Heart left ventricle (tissue), 16 donors: ENCODE measurements around the gene DNAJB13. TPM values are rescaled to one million over a fixed set of nuclear protein-coding genes. Genes with fewer than 3 reads are reported as not detected.

ENCODE experiments used
- ATAC-seq, 4 donors: fragments of 200-7000 bp; cut with Tn5 transposase; one replicate each; pipeline ENCODE4 v1.9.1; 2020 to 2022; ENCODE audit warnings: moderate library complexity in 4 of 4, mild to moderate bottlenecking in 3 of 4, moderate number of reproducible peaks in 1 of 4
- DNase-seq, 5 donors: peaks; one replicate each; pipeline ENCODE4 v3.0.0-alpha.2; 2020
- H3K27ac ChIP-seq, 12 donors: fragments of 200-600 bp; sonication (generic) in 4 of 12; one replicate each; pipeline versions ENCODE4 v1.5.0 to v1.8.0; 2016 to 2022; ENCODE audit warnings: mild to moderate bottlenecking in 2 of 12
- H3K27me3 ChIP-seq, 9 donors: fragments of 200-600 bp; sonication (generic) in 2 of 9; one replicate each; pipeline versions ENCODE4 v1.5.1 to v1.8.0; 2016 to 2022; ENCODE audit warnings: mild to moderate bottlenecking in 3 of 9
- H3K36me3 ChIP-seq, 9 donors: fragments of 200-600 bp; sonication (generic) in 2 of 9; one replicate each; pipeline versions ENCODE4 v1.5.0 to v1.8.0; 2018 to 2022; ENCODE audit warnings: mild to moderate bottlenecking in 2 of 9
- H3K4me1 ChIP-seq, 12 donors: fragments of 200-600 bp; sonication (generic) in 4 of 12; one replicate each; pipeline versions ENCODE4 v1.5.0 to v1.8.0; 2016 to 2022; ENCODE audit warnings: mild to moderate bottlenecking in 3 of 12
- H3K4me3 ChIP-seq, 12 donors: fragments of 200-600 bp; sonication (generic) in 4 of 12; one replicate each; pipeline versions ENCODE4 v1.5.0 to v1.8.0; 2017 to 2022; ENCODE audit warnings: mild to moderate bottlenecking in 9 of 12, moderate library complexity in 4 of 12
- H3K9me3 ChIP-seq, 12 donors: fragments of 200-600 bp; sonication (generic) in 4 of 12; one replicate each; pipeline versions ENCODE4 v1.5.0 to v1.8.0; 2016 to 2022; ENCODE audit warnings: mild to moderate bottlenecking in 1 of 12
- CTCF ChIP-seq, 12 donors: fragments of 200-600 bp; sonication (generic) in 4 of 12; IDR thresholded peaks; one replicate each; pipeline versions ENCODE4 v1.5.0 to v1.8.0; 2018 to 2022; ENCODE audit warnings: antibody characterized with exemption in 12 of 12, mild to moderate bottlenecking in 5 of 12
- POLR2A ChIP-seq, 2 donors: fragments of 450-650 bp; IDR thresholded peaks; one replicate each; pipeline ENCODE4 v1.6.1; 2017; ENCODE audit warnings: antibody characterized with exemption in 2 of 2, mild to moderate bottlenecking in 2 of 2, moderate library complexity in 2 of 2
- WGBS, 4 donors: extraction: QIAGEN DNeasy Blood & Tissue Kit in 2 of 4; methylation state at CpG; one replicate each; pipeline versions ENCODE4 v1.1.5 to v1.1.7; 2013 to 2018; 5-methylcytosine and 5-hydroxymethylcytosine counted together
- intact Hi-C, 10 donors: fragments of 100-400 bp; cut with DNase I; formaldehyde crosslinking; loops; one replicate each; pipeline versions ENCODE4 v1.11.1 to v1.14.2; 2022
- polyA plus RNA-seq, 2 donors: library from polyadenylated mRNA; stranded (reverse); fragments of 200-250 nt; gene quantifications; one replicate each; pipeline ENCODE4 v1.2.3, GENCODE V29; 2013
- total RNA-seq, 9 donors: library from RNA; depleted of rRNA in 2 of 9; stranded (reverse); fragments of >200 nt in 2 of 9; fragmentation: NEBNext Ultra II Directional in 3 of 9; extraction: Animal tissue kit (Norgen Biotek cat#: 25700) in 3 of 9; gene quantifications; one replicate each; pipeline versions ENCODE4 v1.1.0 to v1.2.4, GENCODE V29; 2016 to 2023
- donor health status: ischemic (EF 13 %, LVEDD 7.1; RV severe dilation, severe dysfunction).
- donor health status: healthy with polysubstance abuse.
- donor health status: DM: no; HTN: yes; CAD: no.
- donor health status: DM: no; HTN: no; CAD: no.
- donor health status: ischemic (EF 25% LVEDD 6.9; RV normal size, moderate dysfunction).
- donor health status: ischemic (EF 25% LVEDD 5.7; RV mildly dilated, moderate dysfunction).
- donor health status: healthy.
- donor health status: DM: yes; HTN: yes; CAD: no.
- donor health status: ischemic (EF 35%, LVEDD 5.7; RV mildly dilated, moderate dysfunction).
- donor health status: nonischemic (EF 11% LVEDD 7.7; RV severe dilation, severe dysfunction).
- donor health status: DM: yes; HTN: yes; CAD: no.
- donor health status: PGD.
- donor health status: ischemic (EF 29% LVEDD 5.4; RV normal size, mild dysfunction).
- donor health status: nonischemic (EF 23%, LVEDD 6.1; RV moderate dilation, normal function).

DNAJB13 gene
- total and polyA plus RNA-seq, 11 donors: 0.14 TPM; not detected in 10

- Histone ChIP-seq H3K27me3 (no peaks in the 10 kb centered on the region), H3K4me1 (peaks cover 0 to 14% (median 0%) of the 10 kb centered on the region in 12 donors), H3K9me3 (no peaks in the 10 kb centered on the region), H3K4me3 (no peak overlapping the region), H3K27ac (no peak overlapping the region), H3K36me3 (peaks cover 0 to 31% (median 18%) of the 10 kb centered on the region in 9 donors)
- ATAC-seq (no peak), DNase-seq (no peak)
- no peak for TF ChIP-seq CTCF (IDR thresholded peaks at IDR 0.05)
- no peak for TF ChIP-seq POLR2A (IDR thresholded peaks at IDR 0.05)
- intact Hi-C loops: no loop called here
- WGBS, 4 donors: 86 to 93% (median 89%) methylated on average over 8 of the region's 8 CpGs
Observed at GRCh38 chr11:73999581-74000306, 48.9 kb downstream of the DNAJB13 start.

GRCh38 chr11:74000307-74001133 is 49.7 kb downstream of the DNAJB13 start:
- ATAC-seq (no peak), DNase-seq (no peak)
- Histone ChIP-seq H3K9me3 (no peaks in the 10 kb centered on the region), H3K4me3 (no peak overlapping the region), H3K27me3 (no peaks in the 10 kb centered on the region), H3K4me1 (peaks cover 0 to 8% (median 0%) of the 10 kb centered on the region in 12 donors), H3K27ac (no peak overlapping the region), H3K36me3 (peaks cover 0 to 31% (median 21%) of the 10 kb centered on the region in 9 donors)
- intact Hi-C loops: no loop called here
- TF ChIP-seq CTCF (IDR thresholded peaks at IDR 0.05): no peak
- no peak for TF ChIP-seq POLR2A (IDR thresholded peaks at IDR 0.05)
- WGBS, 4 donors: 84 to 91% (median 90%) methylated on average over 14 of the region's 14 CpGs

- ATAC-seq (no peak), DNase-seq (no peak)
- no peak for TF ChIP-seq CTCF (IDR thresholded peaks at IDR 0.05)
- no peak for TF ChIP-seq POLR2A (IDR thresholded peaks at IDR 0.05)
- Histone ChIP-seq H3K4me3 (no peak overlapping the region), H3K9me3 (no peaks in the 10 kb centered on the region), H3K36me3 (peaks cover 0 to 31% (median 21%) of the 10 kb centered on the region in 9 donors), H3K27me3 (no peaks in the 10 kb centered on the region), H3K4me1 (peaks cover 0 to 6% (median 0%) of the 10 kb centered on the region in 12 donors), H3K27ac (no peak overlapping the region)
- 80 to 90% (median 85%) methylated on average over 6 to 7 of the region's 7 CpGs for WGBS, 4 donors
- intact Hi-C loops: no loop called here
Observed at GRCh38 chr11:74001822-74002286, 51.0 kb downstream of the DNAJB13 start.

DNA sequence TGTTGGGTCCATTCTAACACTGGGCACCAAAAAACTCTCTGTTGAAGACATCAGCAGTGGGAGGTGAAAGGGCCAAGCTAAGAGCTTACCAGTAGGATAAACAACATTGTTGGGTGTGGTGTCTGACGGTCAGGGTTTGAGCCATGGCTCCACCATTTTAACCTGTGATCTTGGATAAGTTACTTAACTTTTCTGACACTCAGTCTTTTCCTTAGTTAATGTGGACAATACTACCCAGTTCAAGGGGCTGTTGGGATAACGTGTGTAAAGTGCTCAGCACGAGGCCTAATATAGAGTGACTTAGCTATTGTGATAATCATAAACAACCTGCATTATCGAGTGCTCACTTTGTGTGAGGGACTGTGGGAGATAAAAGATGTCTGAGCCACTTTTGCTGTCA is 52.0 kb downstream of the DNAJB13 start:
- no peak overlapping the region for H3K4me3 ChIP-seq
- H3K36me3 ChIP-seq: peaks cover 0 to 31% (median 21%) of the 10 kb centered on the region in 9 donors
- H3K27ac ChIP-seq: no peak overlapping the region
- TF ChIP-seq POLR2A (IDR thresholded peaks at IDR 0.05) (no peak), CTCF (IDR thresholded peaks at IDR 0.05) (no peak)
- 94 to 99% (median 97%) methylated on average over 4 of the region's 4 CpGs for WGBS, 4 donors
- DNase-seq (no peak), ATAC-seq (no peak)
- peaks cover 0 to 8% (median 0%) of the 10 kb centered on the region in 12 donors for H3K4me1 ChIP-seq
- H3K9me3 ChIP-seq: no peaks in the 10 kb centered on the region
- intact Hi-C loops: no loop called here
- no peaks in the 10 kb centered on the region for H3K27me3 ChIP-seq
